GM21786 (cell line): ENCODE data around the gene TMEM47.

Experiments used
- ATAC-seq: cut with Tn5 transposase; IDR thresholded peaks from one replicate; pipeline ENCODE4 v1.9.1; 2021; ENCODE audit not compliant: unreplicated experiment

TMEM47 gene

GRCh38 chrX:34656842-34657725 is at the start of gene TMEM47:
TSS of gene TMEM47 (minus strand) at chrX:34657285. CDS start at chrX:34657029, 256 bp downstream.
- no peak for ATAC-seq

GRCh38 chrX:34687095-34687494 is 30.0 kb upstream of the TMEM47 start:
- no peak for ATAC-seq

GRCh38 chrX:34659575-34659974 is 2.5 kb upstream of the TMEM47 start:
- no peak for ATAC-seq

GRCh38 chrX:34658326-34658725 is 1.2 kb upstream of the TMEM47 start:
- no peak for ATAC-seq

GRCh38 chrX:34657726-34658070 is 613 bp upstream of the TMEM47 start:
- ATAC-seq: no peak

GRCh38 chrX:34656467-34656841 is 631 bp downstream of the TMEM47 start:
- ATAC-seq: no peak

- ATAC-seq: no peak
Measured at GRCh38 chrX:34655501-34656455, 1.3 kb downstream of the TMEM47 start.

- no peak for ATAC-seq
Measured at GRCh38 chrX:34654696-34655490, 2.2 kb downstream of the TMEM47 start.

GRCh38 chrX:34653811-34654210 is 3.3 kb downstream of the TMEM47 start:
- no peak for ATAC-seq

- no peak for ATAC-seq
Measured at GRCh38 chrX:34642849-34643248, 14.2 kb downstream of the TMEM47 start.

- ATAC-seq: no peak
Measured at GRCh38 chrX:34638116-34638515, 19.0 kb downstream of the TMEM47 start.

GRCh38 chrX:34634349-34634748 is 22.7 kb downstream of the TMEM47 start:
- ATAC-seq: no peak

- ATAC-seq: no peak
Measured at GRCh38 chrX:34632384-34632783, 24.7 kb downstream of the TMEM47 start.

GRCh38 chrX:34631479-34632220 is 25.4 kb downstream of the TMEM47 start:
- no peak for ATAC-seq

- ATAC-seq: no peak
Measured at GRCh38 chrX:34629572-34629971, 27.5 kb downstream of the TMEM47 start.

- no peak for ATAC-seq
Measured at GRCh38 chrX:34624416-34624815, 32.7 kb downstream of the TMEM47 start.

- no peak for ATAC-seq
Measured at GRCh38 chrX:34619920-34620319, 37.2 kb downstream of the TMEM47 start.

GRCh38 chrX:34612036-34612435 is 45.0 kb downstream of the TMEM47 start:
- no peak for ATAC-seq

- no peak for ATAC-seq
Measured at GRCh38 chrX:34598362-34598761, 58.7 kb downstream of the TMEM47 start.

GRCh38 chrX:34586936-34587335 is 70.1 kb downstream of the TMEM47 start:
- no peak for ATAC-seq
